K562 (cell line): ENCODE measurements around the gene ZNF80.

Source experiments
- CBFA2T2 ChIP-seq: fragments of 450-650 bp; conservative IDR thresholded peaks from 2 replicates; pipeline ENCODE4 v1.6.1; 2017; ENCODE audit warnings: mild to moderate bottlenecking
- EZH2 ChIP-seq: IDR thresholded peaks from 2 replicates; pipeline ENCODE4 v1.6.1; 2012; ENCODE audit warnings: low read depth, mild to moderate bottlenecking, inconsistent platforms, low read length, borderline replicate concordance
- JUND ChIP-seq, 2 experiments: IDR thresholded peaks; 2 replicates in 1 of 2; 3 replicates in 1 of 2; pipeline ENCODE4 v1.6.1; 2011; ENCODE audit warnings: borderline replicate concordance in 2 of 2, low read depth in 2 of 2, low read length in 2 of 2, improper control_type of control experiment in 1 of 2, missing biosample characterization in 1 of 2, missing genetic modification characterization in 1 of 2, missing genetic modification reagents in 1 of 2
- MBD2 ChIP-seq: sonication (generic); IDR thresholded peaks from 2 replicates; pipeline ENCODE4 v1.6.1; 2016; ENCODE audit warnings: low read depth, borderline replicate concordance
- MTF1 ChIP-seq: fragments of 250-450 bp; sonication (Bioruptor Pico); IDR thresholded peaks from 2 replicates; pipeline ENCODE4 v1.9.0; 2021; ENCODE audit warnings: moderate library complexity, mild to moderate bottlenecking, inconsistent platforms, borderline replicate concordance
- MXI1 ChIP-seq: IDR thresholded peaks from 2 replicates; pipeline ENCODE4 v1.6.1; 2011; ENCODE audit warnings: low read depth, mild to moderate bottlenecking, improper control_type of control experiment, low read length
- NR3C1 ChIP-seq: sonication (generic); formaldehyde crosslinking; IDR thresholded peaks from 2 replicates; pipeline ENCODE4 v1.8.1; 2022; ENCODE audit warnings: missing genetic modification reagents
- POLR2A ChIP-seq: fragments of 450-650 bp; conservative IDR thresholded peaks from 2 replicates; pipeline ENCODE4 v1.6.1; 2016
- RFX5 ChIP-seq: IDR thresholded peaks from 2 replicates; pipeline ENCODE4 v1.6.1; 2011; ENCODE audit warnings: low read depth, mild to moderate bottlenecking, improper control_type of control experiment, low read length
- SMC3 ChIP-seq: conservative IDR thresholded peaks from 2 replicates; pipeline ENCODE4 v1.6.1; 2011; ENCODE audit warnings: low read depth, low read length, improper control_type of control experiment; ENCODE audit not compliant: insufficient read depth
- ZSCAN29 ChIP-seq: fragments of 450-650 bp; IDR thresholded peaks from 2 replicates; pipeline ENCODE4 v1.6.1; 2017
- TF ChIP-seq, protein P1 (sequence below): IDR thresholded peaks from 2 replicates; pipeline ENCODE4 v1.6.1; 2016; ENCODE audit warnings: missing genetic modification characterization, missing compliant biosample characterization
- TF ChIP-seq, protein P2 (sequence below), 3 experiments: IDR thresholded peaks in 2 of 3; conservative IDR thresholded peaks in 1 of 3; 2 replicates each; pipeline ENCODE4 v1.5.1; 2011 to 2012; ENCODE audit warnings: low read length in 3 of 3, mild to moderate bottlenecking in 3 of 3, control low read depth in 2 of 3, improper control_type of control experiment in 1 of 3, inconsistent platforms in 1 of 3, low read depth in 1 of 3, mixed read lengths in 1 of 3, moderate library complexity in 1 of 3; ENCODE audit not compliant: insufficient read depth in 2 of 3
- TF ChIP-seq, protein P3 (sequence below): sonication (generic); formaldehyde crosslinking; IDR thresholded peaks from 2 replicates; pipeline ENCODE4 v1.8.0; 2023; ENCODE audit warnings: mild to moderate bottlenecking, missing genetic modification reagents

DNA sequence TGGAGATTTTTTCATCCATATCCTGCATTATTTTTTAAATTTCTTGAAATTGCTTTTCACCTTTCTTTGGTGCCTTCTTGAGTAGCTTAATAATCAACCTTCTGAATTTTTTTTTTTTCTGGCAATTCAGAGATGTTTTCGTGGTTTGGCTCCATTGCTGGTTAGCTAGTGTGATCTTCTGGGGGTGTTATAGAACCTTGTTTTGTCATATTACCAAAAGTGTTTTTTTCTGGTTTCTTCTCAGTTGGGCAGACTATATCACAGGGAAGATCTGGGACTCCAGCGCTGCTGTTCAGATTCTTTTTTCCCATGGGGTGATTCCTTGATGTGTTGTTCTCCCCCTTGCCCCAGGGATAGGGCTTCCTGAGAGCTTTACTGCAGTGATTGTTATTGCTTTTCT, 32.6 kb upstream of the ZNF80 start:
- TF ChIP-seq MXI1 (no peak), EZH2 (no peak), SMC3 (no peak), MTF1 (no peak), JUND (IDR thresholded peaks at IDR 0.05; ENCODE audit: borderline replicate concordance, low read depth, low read length) (no peak), JUND (tag; IDR thresholded peaks at IDR 0.05; ENCODE audit: borderline replicate concordance, low read depth, low read length) (no peak), ZSCAN29 (no peak), MBD2 (no peak), POLR2A (no peak), NR3C1 (CRISPR knock-in tag) (no peak), CBFA2T2 (no peak), RFX5 (no peak)
- TF ChIP-seq, protein P1, sequence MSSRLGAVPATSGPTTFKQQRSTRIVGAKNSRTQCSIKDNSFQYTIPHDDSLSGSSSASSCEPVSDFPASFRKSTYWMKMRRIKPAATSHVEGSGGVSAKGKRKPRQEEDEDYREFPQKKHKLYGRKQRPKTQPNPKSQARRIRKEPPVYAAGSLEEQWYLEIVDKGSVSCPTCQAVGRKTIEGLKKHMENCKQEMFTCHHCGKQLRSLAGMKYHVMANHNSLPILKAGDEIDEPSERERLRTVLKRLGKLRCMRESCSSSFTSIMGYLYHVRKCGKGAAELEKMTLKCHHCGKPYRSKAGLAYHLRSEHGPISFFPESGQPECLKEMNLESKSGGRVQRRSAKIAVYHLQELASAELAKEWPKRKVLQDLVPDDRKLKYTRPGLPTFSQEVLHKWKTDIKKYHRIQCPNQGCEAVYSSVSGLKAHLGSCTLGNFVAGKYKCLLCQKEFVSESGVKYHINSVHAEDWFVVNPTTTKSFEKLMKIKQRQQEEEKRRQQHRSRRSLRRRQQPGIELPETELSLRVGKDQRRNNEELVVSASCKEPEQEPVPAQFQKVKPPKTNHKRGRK (tag): no peak
- TF ChIP-seq, protein P2, sequence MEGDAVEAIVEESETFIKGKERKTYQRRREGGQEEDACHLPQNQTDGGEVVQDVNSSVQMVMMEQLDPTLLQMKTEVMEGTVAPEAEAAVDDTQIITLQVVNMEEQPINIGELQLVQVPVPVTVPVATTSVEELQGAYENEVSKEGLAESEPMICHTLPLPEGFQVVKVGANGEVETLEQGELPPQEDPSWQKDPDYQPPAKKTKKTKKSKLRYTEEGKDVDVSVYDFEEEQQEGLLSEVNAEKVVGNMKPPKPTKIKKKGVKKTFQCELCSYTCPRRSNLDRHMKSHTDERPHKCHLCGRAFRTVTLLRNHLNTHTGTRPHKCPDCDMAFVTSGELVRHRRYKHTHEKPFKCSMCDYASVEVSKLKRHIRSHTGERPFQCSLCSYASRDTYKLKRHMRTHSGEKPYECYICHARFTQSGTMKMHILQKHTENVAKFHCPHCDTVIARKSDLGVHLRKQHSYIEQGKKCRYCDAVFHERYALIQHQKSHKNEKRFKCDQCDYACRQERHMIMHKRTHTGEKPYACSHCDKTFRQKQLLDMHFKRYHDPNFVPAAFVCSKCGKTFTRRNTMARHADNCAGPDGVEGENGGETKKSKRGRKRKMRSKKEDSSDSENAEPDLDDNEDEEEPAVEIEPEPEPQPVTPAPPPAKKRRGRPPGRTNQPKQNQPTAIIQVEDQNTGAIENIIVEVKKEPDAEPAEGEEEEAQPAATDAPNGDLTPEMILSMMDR (IDR thresholded peaks at IDR 0.05 in 2 of 3, conservative IDR thresholded peaks at IDR 0.05 in 1 of 3; ENCODE audit: insufficient read depth in 2 of 3, low read depth in 1 of 3, low read length in 3 of 3): no peak
- TF ChIP-seq, protein P3, sequence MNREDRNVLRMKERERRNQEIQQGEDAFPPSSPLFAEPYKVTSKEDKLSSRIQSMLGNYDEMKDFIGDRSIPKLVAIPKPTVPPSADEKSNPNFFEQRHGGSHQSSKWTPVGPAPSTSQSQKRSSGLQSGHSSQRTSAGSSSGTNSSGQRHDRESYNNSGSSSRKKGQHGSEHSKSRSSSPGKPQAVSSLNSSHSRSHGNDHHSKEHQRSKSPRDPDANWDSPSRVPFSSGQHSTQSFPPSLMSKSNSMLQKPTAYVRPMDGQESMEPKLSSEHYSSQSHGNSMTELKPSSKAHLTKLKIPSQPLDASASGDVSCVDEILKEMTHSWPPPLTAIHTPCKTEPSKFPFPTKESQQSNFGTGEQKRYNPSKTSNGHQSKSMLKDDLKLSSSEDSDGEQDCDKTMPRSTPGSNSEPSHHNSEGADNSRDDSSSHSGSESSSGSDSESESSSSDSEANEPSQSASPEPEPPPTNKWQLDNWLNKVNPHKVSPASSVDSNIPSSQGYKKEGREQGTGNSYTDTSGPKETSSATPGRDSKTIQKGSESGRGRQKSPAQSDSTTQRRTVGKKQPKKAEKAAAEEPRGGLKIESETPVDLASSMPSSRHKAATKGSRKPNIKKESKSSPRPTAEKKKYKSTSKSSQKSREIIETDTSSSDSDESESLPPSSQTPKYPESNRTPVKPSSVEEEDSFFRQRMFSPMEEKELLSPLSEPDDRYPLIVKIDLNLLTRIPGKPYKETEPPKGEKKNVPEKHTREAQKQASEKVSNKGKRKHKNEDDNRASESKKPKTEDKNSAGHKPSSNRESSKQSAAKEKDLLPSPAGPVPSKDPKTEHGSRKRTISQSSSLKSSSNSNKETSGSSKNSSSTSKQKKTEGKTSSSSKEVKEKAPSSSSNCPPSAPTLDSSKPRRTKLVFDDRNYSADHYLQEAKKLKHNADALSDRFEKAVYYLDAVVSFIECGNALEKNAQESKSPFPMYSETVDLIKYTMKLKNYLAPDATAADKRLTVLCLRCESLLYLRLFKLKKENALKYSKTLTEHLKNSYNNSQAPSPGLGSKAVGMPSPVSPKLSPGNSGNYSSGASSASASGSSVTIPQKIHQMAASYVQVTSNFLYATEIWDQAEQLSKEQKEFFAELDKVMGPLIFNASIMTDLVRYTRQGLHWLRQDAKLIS: no peak
